ENCODE results near the gene SUN5. TPM values are rescaled to one million over a fixed set of nuclear protein-coding genes. Genes with fewer than 3 reads are reported as not detected.

SUN5 gene
- total RNA-seq = not detected in 2 replicates

GRCh38 chr20:33004141-33004751 lies at the start of gene SUN5:
SUN5 (minus strand) TSS chr20:33004433; CDS start chr20:33004340, 93 bp downstream.

GRCh38 chr20:33053291-33054106 lies 49.3 kb upstream of the SUN5 start, which contains the start of gene BPIFB3:
BPIFB3 (plus strand) TSS chr20:33053903; CDS start chr20:33055436, 1,533 bp downstream.

GRCh38 chr20:33031531-33031930 lies 27.3 kb upstream of the SUN5 start, which contains the start of gene BPIFB6:
BPIFB6 (plus strand) TSS chr20:33031648; CDS start chr20:33031648, 0 bp downstream.

GRCh38 chr20:33007376-33008335 lies 3.4 kb upstream of the SUN5 start, which contains the start of gene BPIFB2:
BPIFB2 (plus strand) TSS chr20:33007704; CDS start chr20:33008575, 871 bp downstream.

Other genes starting within 250 kb of the SUN5 start
- 0.68 and 1.5 TPM in 2 replicates for gene DNMT3B, start 242.0 kb downstream of the SUN5 start, total RNA-seq
- 86.5 and 96.9 TPM in 2 replicates for gene MAPRE1, start 184.5 kb downstream of the SUN5 start, total RNA-seq
- 0.36 and 0.68 TPM in 2 replicates for gene EFCAB8, start 145.5 kb downstream of the SUN5 start, total RNA-seq
- not detected in 2 replicates for gene BPIFB2, start 3.3 kb upstream of the SUN5 start, total RNA-seq
- not detected in 2 replicates for gene BPIFB6, start 27.2 kb upstream of the SUN5 start, total RNA-seq
- not detected in 2 replicates for gene BPIFB3, start 49.5 kb upstream of the SUN5 start, total RNA-seq
- gene BPIFB4, start 75.2 kb upstream of the SUN5 start, total RNA-seq = not detected in 2 replicates
- gene BPIFA2, start 163.7 kb upstream of the SUN5 start, total RNA-seq = 0.07 TPM in 1 of 2 replicates, not detected in the other
- gene BPIFA3, start 212.9 kb upstream of the SUN5 start, total RNA-seq = not detected in 2 replicates
- gene BPIFA1, start 231.6 kb upstream of the SUN5 start, total RNA-seq = 24.0 TPM in 1 of 2 replicates, not detected in the other

All from nasal cavity respiratory epithelium epithelial cell of viscerocranial mucosa (primary cell).